Peyer's patch (tissue), 4 donors: ENCODE results near the gene SCP2.

Source experiments
- POLR2A ChIP-seq, 2 donors: fragments of 450-650 bp; IDR thresholded peaks; one replicate each; pipeline ENCODE4 v1.5.1; 2017; ENCODE audit warnings: antibody characterized with exemption in 2 of 2, mild to moderate bottlenecking in 2 of 2, moderate library complexity in 2 of 2
- TF ChIP-seq, protein P1 (sequence below), 6 experiments: fragments of 450-650 bp in 4 of 6; fragments of 200-600 bp in 2 of 6; sonication (generic) in 1 of 6; IDR thresholded peaks; one replicate each; pipeline ENCODE4 v1.5.1; 2017 to 2019; ENCODE audit warnings: antibody characterized with exemption in 6 of 6, mild to moderate bottlenecking in 3 of 6, moderate library complexity in 1 of 6

DNA sequence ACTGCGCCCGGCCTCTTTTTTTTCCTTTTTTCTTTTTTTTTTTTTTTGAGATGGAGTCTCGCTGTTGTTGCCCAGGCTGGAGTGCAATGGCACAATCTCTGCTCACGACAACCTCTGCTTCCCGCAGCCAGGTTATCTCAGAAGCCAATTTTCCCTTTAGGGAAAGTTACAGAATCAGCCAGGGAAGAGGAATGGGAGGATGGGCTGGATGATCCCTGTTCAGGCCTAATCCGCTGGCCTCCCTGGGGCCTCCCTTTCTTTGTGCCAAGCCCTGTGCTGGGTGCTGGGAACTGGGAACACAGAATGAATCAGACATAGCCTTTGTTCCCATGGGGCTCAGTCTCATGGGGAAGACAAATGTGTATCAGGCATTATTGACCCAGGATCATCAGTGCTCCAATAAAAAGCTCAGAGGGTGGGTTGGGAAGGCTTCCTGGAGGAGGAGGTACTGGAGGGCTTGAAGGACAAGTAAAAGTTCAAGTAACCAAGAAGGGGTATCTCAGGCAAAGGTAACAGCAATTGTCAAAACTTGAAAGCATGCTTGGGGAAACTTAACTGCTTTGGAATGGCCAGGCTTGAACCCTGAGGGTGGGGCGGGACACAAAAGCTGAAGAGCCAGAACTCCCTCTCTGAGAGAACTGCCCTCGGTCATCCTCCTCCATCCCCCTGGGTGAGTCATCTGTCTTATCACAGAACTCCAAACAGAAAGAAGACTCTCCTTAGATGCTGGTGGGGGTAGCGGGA lies 19.8 kb upstream of the SCP2 start:
- TF ChIP-seq POLR2A (IDR thresholded peaks at IDR 0.05) = no peak
- TF ChIP-seq, protein P1, sequence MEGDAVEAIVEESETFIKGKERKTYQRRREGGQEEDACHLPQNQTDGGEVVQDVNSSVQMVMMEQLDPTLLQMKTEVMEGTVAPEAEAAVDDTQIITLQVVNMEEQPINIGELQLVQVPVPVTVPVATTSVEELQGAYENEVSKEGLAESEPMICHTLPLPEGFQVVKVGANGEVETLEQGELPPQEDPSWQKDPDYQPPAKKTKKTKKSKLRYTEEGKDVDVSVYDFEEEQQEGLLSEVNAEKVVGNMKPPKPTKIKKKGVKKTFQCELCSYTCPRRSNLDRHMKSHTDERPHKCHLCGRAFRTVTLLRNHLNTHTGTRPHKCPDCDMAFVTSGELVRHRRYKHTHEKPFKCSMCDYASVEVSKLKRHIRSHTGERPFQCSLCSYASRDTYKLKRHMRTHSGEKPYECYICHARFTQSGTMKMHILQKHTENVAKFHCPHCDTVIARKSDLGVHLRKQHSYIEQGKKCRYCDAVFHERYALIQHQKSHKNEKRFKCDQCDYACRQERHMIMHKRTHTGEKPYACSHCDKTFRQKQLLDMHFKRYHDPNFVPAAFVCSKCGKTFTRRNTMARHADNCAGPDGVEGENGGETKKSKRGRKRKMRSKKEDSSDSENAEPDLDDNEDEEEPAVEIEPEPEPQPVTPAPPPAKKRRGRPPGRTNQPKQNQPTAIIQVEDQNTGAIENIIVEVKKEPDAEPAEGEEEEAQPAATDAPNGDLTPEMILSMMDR (IDR thresholded peaks at IDR 0.05) = no peak
